Suprapubic skin (tissue), 4 donors: ENCODE measurements around the gene CARD14. TPM values are rescaled to one million over a fixed set of nuclear protein-coding genes. Genes with fewer than 3 reads are reported as not detected.

Experiments
- DNase-seq, 2 donors: peaks; one replicate each; pipeline ENCODE4 v3.0.0-alpha.2; 2019; ENCODE audit warnings: low spot score in 2 of 2
- H3K27ac ChIP-seq: fragments of 200-600 bp; sonication (generic); one replicate; pipeline ENCODE4 v1.5.1; 2019
- H3K27me3 ChIP-seq: fragments of 200-600 bp; sonication (generic); one replicate; pipeline ENCODE4 v1.5.1; 2019
- H3K36me3 ChIP-seq: fragments of 200-600 bp; sonication (generic); one replicate; pipeline ENCODE4 v1.5.1; 2019
- H3K4me1 ChIP-seq: fragments of 200-600 bp; sonication (generic); one replicate; pipeline ENCODE4 v1.5.1; 2019
- H3K4me3 ChIP-seq: fragments of 200-600 bp; sonication (generic); one replicate; pipeline ENCODE4 v1.5.1; 2019; ENCODE audit warnings: mild to moderate bottlenecking
- H3K9me3 ChIP-seq: fragments of 200-600 bp; sonication (generic); one replicate; pipeline ENCODE4 v1.5.1; 2019
- EP300 ChIP-seq: sonication (generic); formaldehyde crosslinking; IDR thresholded peaks from one replicate; pipeline ENCODE4 v1.6.1; 2017; ENCODE audit warnings: antibody characterized with exemption
- POLR2A ChIP-seq, 2 donors: fragments of 450-650 bp; IDR thresholded peaks; one replicate each; pipeline ENCODE4 v1.6.1; 2017; ENCODE audit warnings: antibody characterized with exemption in 2 of 2, mild to moderate bottlenecking in 2 of 2, moderate library complexity in 2 of 2
- POLR2AphosphoS5 ChIP-seq, 3 donors: sonication (generic); formaldehyde crosslinking; IDR thresholded peaks; one replicate each; pipeline ENCODE4 v1.6.1; 2017; ENCODE audit warnings: antibody characterized with exemption in 3 of 3
- WGBS: methylation state at CpG from one replicate; pipeline ENCODE4 v1.1.5; 2018; 5-methylcytosine and 5-hydroxymethylcytosine counted together
- total RNA-seq, 4 donors: library from RNA; depleted of rRNA; stranded (reverse); fragments of >200 nt; gene quantifications; one replicate each; pipeline ENCODE4 v1.1.0, GENCODE V29; 2016
- TF ChIP-seq, protein P1 (sequence below), 2 donors: fragments of 200-600 bp in 1 of 2; fragments of 450-650 bp in 1 of 2; sonication (generic) in 1 of 2; IDR thresholded peaks; one replicate each; pipeline ENCODE4 v1.5.1; 2016 to 2019; ENCODE audit warnings: antibody characterized with exemption in 2 of 2, mild to moderate bottlenecking in 1 of 2, moderate library complexity in 1 of 2

Gene CARD14
- total RNA-seq, 4 donors from 2014 or later, result 32.1 to 92.5 (median 45.3) TPM

DNA sequence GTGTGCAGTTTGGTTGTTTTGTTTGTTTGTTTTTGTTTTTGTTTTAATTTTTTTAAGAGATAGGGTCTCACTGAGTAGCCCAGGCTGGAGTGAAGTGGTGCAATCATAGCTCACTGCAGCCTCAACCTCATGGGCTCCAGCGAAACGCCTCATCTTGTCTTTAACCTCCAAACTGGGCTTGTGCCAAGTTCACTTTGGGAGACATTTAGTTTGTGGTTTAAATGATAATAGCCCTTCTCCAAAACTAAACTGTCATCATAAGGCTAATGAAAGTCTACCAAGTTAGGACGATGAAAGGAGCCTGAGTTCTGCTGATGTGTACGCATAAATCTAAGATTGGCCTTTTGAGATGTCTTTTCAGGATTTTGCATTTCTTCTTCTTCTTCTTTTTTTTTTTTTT lies 6.5 kb upstream of the CARD14 start:
- Histone ChIP-seq H3K4me3 (no peak overlapping the region), H3K27ac (no peak overlapping the region), H3K9me3 (no peaks in the 10 kb centered on the region), H3K36me3 (no peaks in the 10 kb centered on the region), H3K27me3 (no peaks in the 10 kb centered on the region), H3K4me1 (no peaks in the 10 kb centered on the region)
- DNase-seq, result no peak
- TF ChIP-seq, protein P1, sequence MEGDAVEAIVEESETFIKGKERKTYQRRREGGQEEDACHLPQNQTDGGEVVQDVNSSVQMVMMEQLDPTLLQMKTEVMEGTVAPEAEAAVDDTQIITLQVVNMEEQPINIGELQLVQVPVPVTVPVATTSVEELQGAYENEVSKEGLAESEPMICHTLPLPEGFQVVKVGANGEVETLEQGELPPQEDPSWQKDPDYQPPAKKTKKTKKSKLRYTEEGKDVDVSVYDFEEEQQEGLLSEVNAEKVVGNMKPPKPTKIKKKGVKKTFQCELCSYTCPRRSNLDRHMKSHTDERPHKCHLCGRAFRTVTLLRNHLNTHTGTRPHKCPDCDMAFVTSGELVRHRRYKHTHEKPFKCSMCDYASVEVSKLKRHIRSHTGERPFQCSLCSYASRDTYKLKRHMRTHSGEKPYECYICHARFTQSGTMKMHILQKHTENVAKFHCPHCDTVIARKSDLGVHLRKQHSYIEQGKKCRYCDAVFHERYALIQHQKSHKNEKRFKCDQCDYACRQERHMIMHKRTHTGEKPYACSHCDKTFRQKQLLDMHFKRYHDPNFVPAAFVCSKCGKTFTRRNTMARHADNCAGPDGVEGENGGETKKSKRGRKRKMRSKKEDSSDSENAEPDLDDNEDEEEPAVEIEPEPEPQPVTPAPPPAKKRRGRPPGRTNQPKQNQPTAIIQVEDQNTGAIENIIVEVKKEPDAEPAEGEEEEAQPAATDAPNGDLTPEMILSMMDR (IDR thresholded peaks at IDR 0.05), result no peak
- TF ChIP-seq EP300 (no peak), POLR2AphosphoS5 (IDR thresholded peaks at IDR 0.05) (no peak), POLR2A (IDR thresholded peaks at IDR 0.05) (no peak)
- 83% methylated on average over 4 of the region's 4 CpGs for WGBS

DNA sequence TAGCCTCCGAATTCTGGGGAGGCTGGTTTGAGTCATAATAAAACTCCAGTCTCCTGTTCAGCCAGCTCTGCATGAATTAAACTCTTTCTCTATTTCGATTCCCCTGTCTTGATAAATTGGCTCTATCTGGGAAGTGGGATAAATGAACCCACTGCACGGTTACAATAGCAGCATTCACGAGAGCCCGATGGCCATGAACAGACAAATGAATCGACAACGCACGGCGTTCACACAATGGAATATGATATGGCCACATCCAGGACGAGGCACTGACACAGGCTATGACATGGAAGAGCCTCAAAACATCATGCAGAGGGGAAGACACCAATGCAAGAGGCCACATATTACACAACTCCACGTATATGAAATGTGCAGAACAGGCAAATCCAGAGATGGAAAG lies 5.6 kb upstream of the CARD14 start:
- no peak for TF ChIP-seq POLR2A (IDR thresholded peaks at IDR 0.05)
- TF ChIP-seq, protein P1 (IDR thresholded peaks at IDR 0.05), result no peak
- TF ChIP-seq EP300, result no peak
- no peaks in the 10 kb centered on the region for H3K9me3 ChIP-seq
- H3K27me3 ChIP-seq, result no peaks in the 10 kb centered on the region
- H3K4me1 ChIP-seq, result no peaks in the 10 kb centered on the region
- 93% methylated on average over 11 of the region's 11 CpGs for WGBS
- no peaks in the 10 kb centered on the region for H3K36me3 ChIP-seq
- no peak overlapping the region for H3K27ac ChIP-seq
- H3K4me3 ChIP-seq, result no peak overlapping the region
- DNase-seq, result no peak

DNA sequence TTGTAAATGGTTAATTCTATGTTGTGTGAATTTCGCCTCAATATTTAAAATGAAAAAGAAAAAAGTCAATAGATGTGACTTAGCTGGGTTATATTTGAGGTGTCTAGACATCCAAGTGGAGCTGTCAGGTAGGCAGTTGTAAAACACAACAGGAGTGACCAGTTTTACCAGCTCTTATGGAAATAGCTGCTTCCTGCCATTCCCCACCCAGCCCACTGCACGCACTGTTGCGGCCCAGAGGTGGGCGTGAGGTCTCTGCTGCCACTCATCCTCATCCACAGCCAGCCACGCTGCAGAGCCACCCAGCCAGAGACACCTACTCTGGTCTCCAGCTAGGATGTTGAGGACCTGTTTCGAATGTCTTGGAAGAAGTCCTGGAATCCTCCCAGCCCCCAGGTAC lies 3.4 kb upstream of the CARD14 start:
- DNase-seq, result no peak
- WGBS, result 69% methylated on average over 6 of the region's 6 CpGs

DNA sequence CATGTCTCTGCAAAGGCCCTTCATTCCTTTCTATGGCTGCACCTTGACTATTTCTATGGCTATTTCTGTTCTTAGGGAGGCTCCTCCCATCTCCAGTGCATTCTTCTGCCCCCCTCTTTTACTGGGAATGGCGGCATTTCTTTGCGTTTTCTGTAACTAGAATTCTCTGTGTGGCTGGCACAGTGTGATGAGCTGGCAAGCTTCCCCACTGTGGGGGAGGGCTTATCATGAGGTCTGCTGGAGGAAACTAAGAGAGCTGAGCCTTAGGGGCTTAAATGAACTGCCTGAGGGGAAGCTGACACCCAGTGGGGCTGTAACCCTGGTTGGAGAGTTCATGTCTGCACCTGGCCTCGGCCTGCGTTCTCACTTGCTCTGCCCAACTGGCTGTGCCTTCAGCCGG lies 1.5 kb upstream of the CARD14 start:
- H3K27ac ChIP-seq, result no peak overlapping the region
- no peaks in the 10 kb centered on the region for H3K27me3 ChIP-seq
- TF ChIP-seq POLR2AphosphoS5 (IDR thresholded peaks at IDR 0.05) (no peak), POLR2A (IDR thresholded peaks at IDR 0.05) (no peak), EP300 (no peak)
- TF ChIP-seq, protein P1 (IDR thresholded peaks at IDR 0.05), result no peak
- no peak for DNase-seq
- no peak overlapping the region for H3K4me3 ChIP-seq
- H3K9me3 ChIP-seq, result no peaks in the 10 kb centered on the region
- H3K4me1 ChIP-seq, result peaks cover 12% of the 10 kb centered on the region
- 67% methylated on average over 5 of the region's 5 CpGs for WGBS
- H3K36me3 ChIP-seq, result no peaks in the 10 kb centered on the region

More for the DNA sequence above, 3.4 kb upstream of the CARD14 start:
- H3K9me3 ChIP-seq, result no peaks in the 10 kb centered on the region
- H3K4me3 ChIP-seq, result no peak overlapping the region
- TF ChIP-seq, protein P1 (IDR thresholded peaks at IDR 0.05), result no peak
- TF ChIP-seq POLR2A (IDR thresholded peaks at IDR 0.05), result no peak
- no peak for TF ChIP-seq EP300
- TF ChIP-seq POLR2AphosphoS5 (IDR thresholded peaks at IDR 0.05), result no peak
- H3K27ac ChIP-seq, result no peak overlapping the region
- no peaks in the 10 kb centered on the region for H3K27me3 ChIP-seq
- H3K4me1 ChIP-seq, result peaks cover 12% of the 10 kb centered on the region
- H3K36me3 ChIP-seq, result no peaks in the 10 kb centered on the region

DNA sequence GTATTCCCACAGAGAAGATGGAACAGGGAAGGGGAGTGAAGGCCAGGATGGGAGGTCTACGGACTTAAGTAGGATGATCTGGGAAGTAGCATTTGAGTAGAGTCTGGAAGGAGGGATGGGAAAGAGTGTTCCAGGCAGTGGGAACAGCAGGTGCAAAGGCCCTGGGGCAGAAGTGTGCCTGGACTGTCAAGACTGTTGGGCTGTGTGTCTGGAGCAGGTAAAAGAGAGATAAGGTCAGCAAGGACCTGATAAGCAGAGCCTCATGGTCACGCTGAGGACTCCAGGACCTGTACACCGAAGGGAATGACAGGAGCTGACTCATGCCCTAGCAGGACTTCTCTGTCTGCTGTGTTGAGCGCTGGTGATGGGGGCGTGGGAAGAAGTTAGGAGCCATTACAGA lies 723 bp upstream of the CARD14 start:
- H3K27ac ChIP-seq, result no peak overlapping the region
- WGBS, result 91% methylated on average over 5 of the region's 5 CpGs
- TF ChIP-seq, protein P1 (IDR thresholded peaks at IDR 0.05), result no peak
- no peak for TF ChIP-seq POLR2AphosphoS5 (IDR thresholded peaks at IDR 0.05)
- no peak for TF ChIP-seq EP300
- no peak for TF ChIP-seq POLR2A (IDR thresholded peaks at IDR 0.05)
- no peak for DNase-seq
- H3K27me3 ChIP-seq, result no peaks in the 10 kb centered on the region
- H3K4me1 ChIP-seq, result peaks cover 12% of the 10 kb centered on the region
- H3K9me3 ChIP-seq, result no peaks in the 10 kb centered on the region
- no peak overlapping the region for H3K4me3 ChIP-seq
- H3K36me3 ChIP-seq, result no peaks in the 10 kb centered on the region
